Kasumi-1 (cell line): ENCODE results near the gene CRABP2.

Experiments used
- DNase-seq, 2 experiments: peaks; one replicate each; lab custom pipeline; 2025; lab: John Stamatoyannopoulos, UW

CRABP2 gene

GRCh38 chr1:156742017-156742416 is 36.6 kb upstream of the CRABP2 start:
- no peak for DNase-seq

GRCh38 chr1:156741481-156741983 is 36.1 kb upstream of the CRABP2 start:
- DNase-seq: no peak

GRCh38 chr1:156740741-156741480 is 35.5 kb upstream of the CRABP2 start, which contains the start of gene MRPL24:
MRPL24 (minus strand) TSS chr1:156741088; CDS start chr1:156738704, 2,384 bp downstream.
- DNase-seq: peak; percentile 99

GRCh38 chr1:156740237-156740740 is 34.9 kb upstream of the CRABP2 start:
- DNase-seq: no peak

- DNase-seq: no peak
Observed at GRCh38 chr1:156738916-156739315, 33.5 kb upstream of the CRABP2 start.

GRCh38 chr1:156738407-156738806 is 33.0 kb upstream of the CRABP2 start:
- no peak for DNase-seq

GRCh38 chr1:156733989-156734584 is 28.7 kb upstream of the CRABP2 start:
- DNase-seq: no peak

- DNase-seq: peak; percentile 97
Observed at GRCh38 chr1:156728599-156729462, 23.4 kb upstream of the CRABP2 start, which contains the start of gene ISG20L2. ISG20L2 (minus strand) TSS chr1:156728766; CDS start chr1:156727652, 1,114 bp downstream.

- DNase-seq: peak; percentile 80 to 82
Observed at GRCh38 chr1:156727926-156728598, 22.7 kb upstream of the CRABP2 start, which contains the start of gene METTL25B. METTL25B (plus strand) TSS chr1:156728469; CDS start chr1:156729105, 636 bp downstream.

- DNase-seq: peak in 1 of 2 experiments; percentile 17
Observed at GRCh38 chr1:156727492-156727891, 22.1 kb upstream of the CRABP2 start.

- peak; percentile 82 to 86 for DNase-seq
Observed at GRCh38 chr1:156726549-156727226, 21.3 kb upstream of the CRABP2 start.

GRCh38 chr1:156725683-156726280 is 20.4 kb upstream of the CRABP2 start:
- DNase-seq: peak; percentile 89 to 92

GRCh38 chr1:156721535-156721934 is 16.2 kb upstream of the CRABP2 start:
- no peak for DNase-seq

GRCh38 chr1:156721131-156721530 is 15.7 kb upstream of the CRABP2 start:
- DNase-seq: no peak

- DNase-seq: no peak
Observed at GRCh38 chr1:156717351-156717750, 12.0 kb upstream of the CRABP2 start.

- no peak for DNase-seq
Observed at GRCh38 chr1:156714830-156715229, 9.4 kb upstream of the CRABP2 start.

- DNase-seq: no peak
Observed at GRCh38 chr1:156712626-156713025, 7.2 kb upstream of the CRABP2 start.

- DNase-seq: no peak
Observed at GRCh38 chr1:156711011-156711817, 5.8 kb upstream of the CRABP2 start.

- no peak for DNase-seq
Observed at GRCh38 chr1:156709757-156710489, 4.5 kb upstream of the CRABP2 start.
